HEK293 (cell line): ENCODE data around the gene RGSL1.
A peak's percentile ranks its signal among the peaks of the same experiment; 100 is the strongest.
"Not testable (repeated sequence)": the region's sequence is repeated elsewhere in the genome, so short reads cannot be mapped to it uniquely, and the experiment has no call there.

Source experiments
- CTCF ChIA-PET: fragments of 350-600 bp; formaldehyde crosslinking; extraction: SDS; loops from one replicate; lab custom pipeline; 2021; ENCODE audit warnings: antibody characterized with exemption; lab: Yijun Ruan, JAX
- POLR2A ChIA-PET: fragments of 300-600 bp; formaldehyde crosslinking; extraction: SDS; loops from one replicate; lab custom pipeline; 2020; ENCODE audit warnings: antibody characterized with exemption, inconsistent platforms; lab: Yijun Ruan, JAX
- H3K27ac ChIP-seq: fragments of 200-500 bp; sonication (Bioruptor generic); 2 replicates; pipeline ENCODE4 v1.5.1; 2014; ENCODE audit warnings: low read depth, low read length, control low read depth, inconsistent platforms; ENCODE audit errors: extremely low read depth
- H3K36me3 ChIP-seq, 2 experiments: fragments of 200-500 bp in 1 of 2; sonication (Bioruptor generic) in 1 of 2; 1 replicate in 1 of 2; 2 replicates in 1 of 2; pipeline ENCODE4 v1.5.1; 2014 to 2017; ENCODE audit warnings: inconsistent platforms in 2 of 2, low read length in 2 of 2; ENCODE audit not compliant: control insufficient read depth in 2 of 2, insufficient read depth in 1 of 2
- H3K4me1 ChIP-seq: fragments of 200-500 bp; sonication (Bioruptor generic); 2 replicates; pipeline ENCODE4 v1.5.1; 2014; ENCODE audit warnings: mild to moderate bottlenecking, low read length, inconsistent platforms; ENCODE audit not compliant: control insufficient read depth, insufficient read depth
- H3K4me3 ChIP-seq: 2 replicates; pipeline ENCODE4 v1.5.1; 2011; ENCODE audit warnings: low read depth, mild to moderate bottlenecking, control low read depth, low read length, moderate library complexity
- H3K9me3 ChIP-seq: fragments of 200-500 bp; sonication (Bioruptor generic); 2 replicates; pipeline ENCODE4 v1.5.1; 2014; ENCODE audit warnings: low read depth, low read length, inconsistent platforms; ENCODE audit not compliant: control insufficient read depth, insufficient read depth
- EGR2 ChIP-seq: fragments of 450-650 bp; formaldehyde crosslinking; IDR thresholded peaks from 2 replicates; pipeline ENCODE4 v1.5.1; 2016; ENCODE audit warnings: low read depth, missing biosample characterization, missing genetic modification characterization
- FEZF1 ChIP-seq: fragments of 450-650 bp; formaldehyde crosslinking; IDR thresholded peaks from 2 replicates; pipeline ENCODE4 v1.5.1; 2016; ENCODE audit warnings: missing biosample characterization, missing genetic modification characterization
- HOXA7 ChIP-seq: sonication (generic); formaldehyde crosslinking; IDR thresholded peaks from 2 replicates; pipeline ENCODE4 v1.8.1; 2022; ENCODE audit warnings: missing genetic modification reagents, borderline replicate concordance
- KLF7 ChIP-seq: fragments of 450-650 bp; formaldehyde crosslinking; IDR thresholded peaks from 2 replicates; pipeline ENCODE4 v1.5.1; 2016; ENCODE audit warnings: missing biosample characterization, missing genetic modification characterization, borderline replicate concordance
- KLF8 ChIP-seq: fragments of 450-650 bp; formaldehyde crosslinking; IDR thresholded peaks from 2 replicates; pipeline ENCODE4 v1.5.1; 2016; ENCODE audit warnings: missing biosample characterization, missing genetic modification characterization
- KLF9 ChIP-seq: fragments of 450-650 bp; formaldehyde crosslinking; IDR thresholded peaks from 2 replicates; pipeline ENCODE4 v1.5.1; 2016; ENCODE audit warnings: missing biosample characterization, missing genetic modification characterization, low read depth
- PRDM1 ChIP-seq: fragments of 450-650 bp; formaldehyde crosslinking; IDR thresholded peaks from 2 replicates; pipeline ENCODE4; 2016; ENCODE audit warnings: missing biosample characterization, missing genetic modification characterization
- ZBTB48 ChIP-seq: fragments of 450-650 bp; formaldehyde crosslinking; IDR thresholded peaks from 2 replicates; pipeline ENCODE4 v1.5.1; 2016; ENCODE audit warnings: missing biosample characterization, missing genetic modification characterization
- ZFHX2 ChIP-seq: fragments of 450-650 bp; formaldehyde crosslinking; conservative IDR thresholded peaks from 2 replicates; pipeline ENCODE4 v1.5.1; 2016; ENCODE audit warnings: missing biosample characterization, missing genetic modification characterization
- ZFP3 ChIP-seq: fragments of 450-650 bp; formaldehyde crosslinking; IDR thresholded peaks from 2 replicates; pipeline ENCODE4 v1.5.1; 2016; ENCODE audit warnings: low read depth, missing biosample characterization, missing genetic modification characterization
- ZNF10 ChIP-seq: fragments of 450-650 bp; formaldehyde crosslinking; IDR thresholded peaks from 2 replicates; pipeline ENCODE4 v1.5.1; 2017; ENCODE audit warnings: missing biosample characterization, missing genetic modification characterization
- ZNF114 ChIP-seq: fragments of 450-650 bp; formaldehyde crosslinking; IDR thresholded peaks from 2 replicates; pipeline ENCODE4 v1.5.0; 2017; ENCODE audit warnings: missing biosample characterization, missing genetic modification characterization
- ZNF175 ChIP-seq: fragments of 450-650 bp; formaldehyde crosslinking; IDR thresholded peaks from 2 replicates; pipeline ENCODE4 v1.5.1; 2016; ENCODE audit warnings: missing biosample characterization, missing genetic modification characterization
- ZNF19 ChIP-seq: fragments of 450-650 bp; formaldehyde crosslinking; IDR thresholded peaks from 2 replicates; pipeline ENCODE4; 2016; ENCODE audit warnings: missing biosample characterization, missing genetic modification characterization, low read depth
- ZNF211 ChIP-seq: fragments of 450-650 bp; formaldehyde crosslinking; IDR thresholded peaks from 2 replicates; pipeline ENCODE4 v1.5.1; 2016; ENCODE audit warnings: low read depth, missing biosample characterization, missing genetic modification characterization
- ZNF324 ChIP-seq: fragments of 450-650 bp; formaldehyde crosslinking; IDR thresholded peaks from 2 replicates; pipeline ENCODE4 v1.5.1; 2016; ENCODE audit warnings: missing biosample characterization, missing genetic modification characterization
- ZNF335 ChIP-seq: fragments of 450-650 bp; formaldehyde crosslinking; conservative IDR thresholded peaks from 2 replicates; pipeline ENCODE4 v1.5.1; 2016; ENCODE audit warnings: missing biosample characterization, missing genetic modification characterization
- ZNF366 ChIP-seq: fragments of 450-650 bp; formaldehyde crosslinking; conservative IDR thresholded peaks from 2 replicates; pipeline ENCODE4 v1.5.1; 2016; ENCODE audit warnings: missing biosample characterization, missing genetic modification characterization
- ZNF510 ChIP-seq: fragments of 450-650 bp; formaldehyde crosslinking; IDR thresholded peaks from 2 replicates; pipeline ENCODE4 v1.5.1; 2018; ENCODE audit warnings: mild to moderate bottlenecking, missing genetic modification characterization, missing biosample characterization; ENCODE audit not compliant: insufficient replicate concordance
- ZNF514 ChIP-seq: fragments of 450-650 bp; formaldehyde crosslinking; IDR thresholded peaks from 2 replicates; pipeline ENCODE4 v1.5.1; 2016; ENCODE audit warnings: missing biosample characterization, missing genetic modification characterization
- ZNF561 ChIP-seq: fragments of 450-650 bp; IDR thresholded peaks from 2 replicates; pipeline ENCODE4 v1.5.1; 2018; ENCODE audit warnings: missing biosample characterization, missing genetic modification characterization, borderline replicate concordance
- ZNF654 ChIP-seq: fragments of 450-650 bp; formaldehyde crosslinking; IDR thresholded peaks from 2 replicates; pipeline ENCODE4 v1.5.1; 2016; ENCODE audit warnings: low read depth, missing biosample characterization, missing genetic modification characterization
- ZNF670 ChIP-seq: fragments of 450-650 bp; formaldehyde crosslinking; IDR thresholded peaks from 2 replicates; pipeline ENCODE4 v1.5.1; 2016; ENCODE audit warnings: missing biosample characterization, missing genetic modification characterization, low read depth
- ZNF707 ChIP-seq: fragments of 450-650 bp; formaldehyde crosslinking; IDR thresholded peaks from 2 replicates; pipeline ENCODE4 v1.5.1; 2016; ENCODE audit warnings: missing biosample characterization, missing genetic modification characterization
- ZNF76 ChIP-seq: fragments of 450-650 bp; formaldehyde crosslinking; IDR thresholded peaks from 2 replicates; pipeline ENCODE4; 2016; ENCODE audit warnings: low read depth, missing biosample characterization, missing genetic modification characterization, borderline replicate concordance
- ZNF776 ChIP-seq: fragments of 450-650 bp; formaldehyde crosslinking; IDR thresholded peaks from 2 replicates; pipeline ENCODE4 v1.5.0; 2017; ENCODE audit warnings: missing biosample characterization, missing genetic modification characterization, borderline replicate concordance
- ZNF791 ChIP-seq: fragments of 450-650 bp; formaldehyde crosslinking; IDR thresholded peaks from 2 replicates; pipeline ENCODE4 v1.5.1; 2016; ENCODE audit warnings: missing biosample characterization, missing genetic modification characterization
- ZSCAN30 ChIP-seq: fragments of 450-650 bp; IDR thresholded peaks from 2 replicates; pipeline ENCODE4 v1.5.1; 2018; ENCODE audit warnings: missing biosample characterization, mild to moderate bottlenecking, missing genetic modification characterization, moderate library complexity
- TF ChIP-seq, protein P1 (sequence below): IDR thresholded peaks from 2 replicates; pipeline ENCODE4 v1.6.1; 2011; ENCODE audit warnings: mild to moderate bottlenecking, low read depth, low read length, borderline replicate concordance
- TF ChIP-seq, protein P2 (sequence below): fragments of 450-650 bp; formaldehyde crosslinking; IDR thresholded peaks from 2 replicates; pipeline ENCODE4 v1.5.1; 2016; ENCODE audit warnings: missing biosample characterization, missing genetic modification characterization
- TF ChIP-seq, protein P3 (sequence below): fragments of 450-650 bp; formaldehyde crosslinking; IDR thresholded peaks from 2 replicates; pipeline ENCODE4 v1.5.1; 2016; ENCODE audit warnings: missing biosample characterization, missing genetic modification characterization

Gene RGSL1

DNA sequence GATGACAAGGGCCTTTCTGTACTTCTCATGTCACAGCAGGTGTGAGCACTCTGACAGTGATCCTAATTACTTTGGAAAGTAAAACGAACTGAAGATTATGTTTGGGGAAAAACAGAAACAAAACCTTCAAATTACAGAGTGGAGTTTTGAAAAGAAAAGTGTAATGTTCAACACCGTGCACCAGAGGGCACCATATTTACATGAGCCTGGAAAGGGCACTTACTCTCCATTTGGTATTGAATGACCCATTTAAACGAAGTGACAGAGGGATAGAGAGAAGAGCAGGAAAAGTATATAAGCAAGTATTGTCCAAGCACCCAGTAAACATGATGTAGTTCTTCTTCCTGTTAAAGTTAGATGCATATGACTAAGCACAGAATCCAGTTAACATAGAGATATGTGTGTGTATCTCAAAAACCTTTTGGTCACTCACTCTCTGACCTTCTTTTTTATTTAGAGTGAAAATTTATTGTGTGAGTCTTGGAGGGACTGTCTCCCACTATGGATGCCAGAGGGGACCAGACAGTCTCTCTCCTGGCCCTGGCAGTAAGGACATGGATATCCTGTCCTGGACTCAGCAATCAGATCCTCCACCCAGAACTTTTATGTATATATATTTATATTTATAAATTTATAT lies 3.8 kb upstream of the RGSL1 start:
- ChIA-PET CTCF (no interaction called here), POLR2A (no interaction called here)
- no peaks in the 10 kb centered on the region for H3K36me3 ChIP-seq
- H3K9me3 ChIP-seq, result no peaks in the 10 kb centered on the region
- no peak overlapping the region for H3K27ac ChIP-seq
- H3K4me1 ChIP-seq, result no peaks in the 10 kb centered on the region
- H3K4me3 ChIP-seq, result no peak overlapping the region
- no peak for TF ChIP-seq HOXA7
- no peak for TF ChIP-seq ZFHX2
- no peak for TF ChIP-seq ZSCAN30
- no peak for TF ChIP-seq KLF7 (tag by site-specific recombination)
- no peak for TF ChIP-seq ZNF10 (tag by site-specific recombination)
- no peak for TF ChIP-seq KLF9 (tag by site-specific recombination)
- TF ChIP-seq ZNF510 (tag by site-specific recombination), result no peak
- TF ChIP-seq, protein P1, sequence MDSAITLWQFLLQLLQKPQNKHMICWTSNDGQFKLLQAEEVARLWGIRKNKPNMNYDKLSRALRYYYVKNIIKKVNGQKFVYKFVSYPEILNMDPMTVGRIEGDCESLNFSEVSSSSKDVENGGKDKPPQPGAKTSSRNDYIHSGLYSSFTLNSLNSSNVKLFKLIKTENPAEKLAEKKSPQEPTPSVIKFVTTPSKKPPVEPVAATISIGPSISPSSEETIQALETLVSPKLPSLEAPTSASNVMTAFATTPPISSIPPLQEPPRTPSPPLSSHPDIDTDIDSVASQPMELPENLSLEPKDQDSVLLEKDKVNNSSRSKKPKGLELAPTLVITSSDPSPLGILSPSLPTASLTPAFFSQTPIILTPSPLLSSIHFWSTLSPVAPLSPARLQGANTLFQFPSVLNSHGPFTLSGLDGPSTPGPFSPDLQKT, result no peak
- TF ChIP-seq, protein P2, sequence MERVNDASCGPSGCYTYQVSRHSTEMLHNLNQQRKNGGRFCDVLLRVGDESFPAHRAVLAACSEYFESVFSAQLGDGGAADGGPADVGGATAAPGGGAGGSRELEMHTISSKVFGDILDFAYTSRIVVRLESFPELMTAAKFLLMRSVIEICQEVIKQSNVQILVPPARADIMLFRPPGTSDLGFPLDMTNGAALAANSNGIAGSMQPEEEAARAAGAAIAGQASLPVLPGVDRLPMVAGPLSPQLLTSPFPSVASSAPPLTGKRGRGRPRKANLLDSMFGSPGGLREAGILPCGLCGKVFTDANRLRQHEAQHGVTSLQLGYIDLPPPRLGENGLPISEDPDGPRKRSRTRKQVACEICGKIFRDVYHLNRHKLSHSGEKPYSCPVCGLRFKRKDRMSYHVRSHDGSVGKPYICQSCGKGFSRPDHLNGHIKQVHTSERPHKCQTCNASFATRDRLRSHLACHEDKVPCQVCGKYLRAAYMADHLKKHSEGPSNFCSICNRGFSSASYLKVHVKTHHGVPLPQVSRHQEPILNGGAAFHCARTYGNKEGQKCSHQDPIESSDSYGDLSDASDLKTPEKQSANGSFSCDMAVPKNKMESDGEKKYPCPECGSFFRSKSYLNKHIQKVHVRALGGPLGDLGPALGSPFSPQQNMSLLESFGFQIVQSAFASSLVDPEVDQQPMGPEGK (tag by site-specific recombination), result no peak
- TF ChIP-seq FEZF1, result no peak
- TF ChIP-seq ZNF335 (tag by site-specific recombination), result no peak
- TF ChIP-seq ZNF366, result peak; percentile 56
- TF ChIP-seq, protein P3, sequence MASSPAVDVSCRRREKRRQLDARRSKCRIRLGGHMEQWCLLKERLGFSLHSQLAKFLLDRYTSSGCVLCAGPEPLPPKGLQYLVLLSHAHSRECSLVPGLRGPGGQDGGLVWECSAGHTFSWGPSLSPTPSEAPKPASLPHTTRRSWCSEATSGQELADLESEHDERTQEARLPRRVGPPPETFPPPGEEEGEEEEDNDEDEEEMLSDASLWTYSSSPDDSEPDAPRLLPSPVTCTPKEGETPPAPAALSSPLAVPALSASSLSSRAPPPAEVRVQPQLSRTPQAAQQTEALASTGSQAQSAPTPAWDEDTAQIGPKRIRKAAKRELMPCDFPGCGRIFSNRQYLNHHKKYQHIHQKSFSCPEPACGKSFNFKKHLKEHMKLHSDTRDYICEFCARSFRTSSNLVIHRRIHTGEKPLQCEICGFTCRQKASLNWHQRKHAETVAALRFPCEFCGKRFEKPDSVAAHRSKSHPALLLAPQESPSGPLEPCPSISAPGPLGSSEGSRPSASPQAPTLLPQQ (tag by site-specific recombination), result 0 out of 2 replicates have a peak, but pooled peaks have one; percentile 36
- TF ChIP-seq ZNF707 (tag by site-specific recombination), result no peak
- TF ChIP-seq ZNF76, result no peak
- peak; percentile 83 for TF ChIP-seq PRDM1 (tag by site-specific recombination)
- TF ChIP-seq ZNF514 (tag by site-specific recombination), result no peak
- TF ChIP-seq ZNF324 (tag by site-specific recombination), result no peak
- TF ChIP-seq ZNF211 (tag by site-specific recombination), result no peak
- TF ChIP-seq ZNF776, result no peak
- no peak for TF ChIP-seq ZNF670
- TF ChIP-seq ZNF114, result no peak
- TF ChIP-seq ZNF561 (tag by site-specific recombination), result no peak
- no peak for TF ChIP-seq ZNF19 (tag by site-specific recombination)
- no peak for TF ChIP-seq ZNF175 (tag by site-specific recombination)
- no peak for TF ChIP-seq KLF8 (tag by site-specific recombination)
- no peak for TF ChIP-seq ZBTB48 (tag by site-specific recombination)
- TF ChIP-seq EGR2 (tag by site-specific recombination), result no peak
- no peak for TF ChIP-seq ZNF791
- TF ChIP-seq ZNF654 (tag by site-specific recombination), result peak; percentile 71
- TF ChIP-seq ZFP3 (tag by site-specific recombination), result no peak

DNA sequence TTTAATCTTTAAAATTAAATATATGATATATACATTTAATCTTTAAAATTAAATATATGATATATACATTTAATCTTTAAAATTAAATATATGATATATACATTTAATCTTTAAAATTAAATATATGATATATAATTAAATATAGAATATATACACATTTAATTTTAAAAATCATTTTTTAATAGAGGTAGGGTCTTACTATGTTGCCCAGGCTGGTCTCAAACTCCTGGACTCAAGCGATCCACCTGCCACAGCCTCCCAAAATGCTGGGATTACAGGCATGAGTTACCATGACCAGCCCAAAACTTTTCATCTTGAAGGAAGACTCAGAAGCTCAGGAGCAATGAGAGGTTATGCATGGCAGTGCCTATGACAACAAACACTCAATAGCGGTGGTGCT lies 2.8 kb upstream of the RGSL1 start:
- H3K27ac ChIP-seq, H3K4me3 ChIP-seq, H3K36me3 ChIP-seq, H3K4me1 ChIP-seq, H3K9me3 ChIP-seq, POLR2A ChIA-PET: not testable (repeated sequence)
- CTCF ChIA-PET, result interaction anchor here (0.6 to 1.6 kb wide), 5 partner anchors 123 to 362 kb away, joined by 3 to 9 read pairs (median 6); no protein-coding TSS in a partner anchor
